PC-3 (cell line): ENCODE measurements around the gene SLC7A4.

ENCODE experiments used
- CTCF ChIP-seq: fragments of 300-600 bp; sonication (generic); conservative IDR thresholded peaks from 2 replicates; pipeline ENCODE4 v1.5.1; 2017; ENCODE audit warnings: antibody characterized with exemption, low read depth, mild to moderate bottlenecking, low read length
- EZH2 ChIP-seq: fragments of 300-600 bp; sonication (generic); IDR thresholded peaks from one replicate; pipeline ENCODE4 v1.6.1; 2017; ENCODE audit warnings: antibody characterized with exemption, mild to moderate bottlenecking, low read length; ENCODE audit not compliant: unreplicated experiment
- EZH2phosphoT487 ChIP-seq: fragments of 300-600 bp; sonication (generic); IDR thresholded peaks from 2 replicates; pipeline ENCODE4 v1.6.1; 2018; ENCODE audit warnings: mild to moderate bottlenecking, antibody characterized with exemption, low read length, borderline replicate concordance

- no peak for TF ChIP-seq CTCF
- TF ChIP-seq EZH2, result no peak
- TF ChIP-seq EZH2phosphoT487, result no peak
These were observed 5.3 kb downstream of the SLC7A4 start for GRCh38 chr22:21026783-21027692.
